Prostate gland (tissue), 2 donors: ENCODE results near the gene MMP19.

Source experiments
- POLR2A ChIP-seq: fragments of 450-650 bp; IDR thresholded peaks from one replicate; pipeline ENCODE4 v1.6.1; 2016; ENCODE audit warnings: antibody characterized with exemption, mild to moderate bottlenecking
- TF ChIP-seq, protein P1 (sequence below), 4 experiments: fragments of 200-600 bp in 2 of 4; fragments of 450-650 bp in 2 of 4; sonication (generic) in 2 of 4; IDR thresholded peaks; 1 replicate in 3 of 4; 2 replicates in 1 of 4; pipeline ENCODE4 v1.5.1; 2016 to 2019; ENCODE audit warnings: antibody characterized with exemption in 4 of 4, mild to moderate bottlenecking in 2 of 4, moderate library complexity in 2 of 4

DNA sequence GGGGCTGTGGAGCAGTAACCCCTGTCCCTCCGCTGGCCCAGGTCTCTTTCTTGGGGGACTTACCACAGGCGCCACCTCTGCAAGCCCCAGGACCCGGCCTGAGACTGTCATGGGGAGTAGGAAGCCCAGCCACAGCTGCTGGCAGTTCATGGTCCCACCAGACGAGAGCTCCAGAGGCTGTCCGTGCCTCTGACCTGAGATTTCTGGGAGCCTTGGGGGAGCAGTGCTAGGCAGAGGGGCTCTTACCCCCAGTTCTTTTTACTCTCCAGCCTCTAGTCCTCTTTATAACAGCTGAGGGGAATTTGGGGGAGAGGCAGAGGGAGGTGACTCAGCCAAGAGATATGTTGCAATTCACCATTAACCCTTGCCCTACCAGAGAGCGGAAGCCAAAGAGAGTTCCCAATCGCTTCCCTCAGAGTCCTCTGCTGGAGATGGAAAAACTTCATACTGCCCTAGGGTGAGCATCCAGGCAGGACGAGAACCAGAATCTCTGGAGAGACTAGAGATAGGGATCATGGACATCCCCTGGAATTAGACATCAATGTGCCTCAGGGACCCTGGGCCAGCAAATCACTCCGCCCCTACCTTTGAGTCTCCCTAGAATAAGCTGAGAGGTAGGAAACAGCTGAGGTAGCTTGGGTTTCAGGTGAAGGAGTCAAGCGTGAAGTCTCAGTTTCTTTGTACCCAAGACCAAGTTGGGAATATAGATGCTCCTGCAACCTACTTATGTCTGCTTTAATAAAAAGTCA, at the start of gene MMP19:
- TF ChIP-seq POLR2A, result no peak
- TF ChIP-seq, protein P1, sequence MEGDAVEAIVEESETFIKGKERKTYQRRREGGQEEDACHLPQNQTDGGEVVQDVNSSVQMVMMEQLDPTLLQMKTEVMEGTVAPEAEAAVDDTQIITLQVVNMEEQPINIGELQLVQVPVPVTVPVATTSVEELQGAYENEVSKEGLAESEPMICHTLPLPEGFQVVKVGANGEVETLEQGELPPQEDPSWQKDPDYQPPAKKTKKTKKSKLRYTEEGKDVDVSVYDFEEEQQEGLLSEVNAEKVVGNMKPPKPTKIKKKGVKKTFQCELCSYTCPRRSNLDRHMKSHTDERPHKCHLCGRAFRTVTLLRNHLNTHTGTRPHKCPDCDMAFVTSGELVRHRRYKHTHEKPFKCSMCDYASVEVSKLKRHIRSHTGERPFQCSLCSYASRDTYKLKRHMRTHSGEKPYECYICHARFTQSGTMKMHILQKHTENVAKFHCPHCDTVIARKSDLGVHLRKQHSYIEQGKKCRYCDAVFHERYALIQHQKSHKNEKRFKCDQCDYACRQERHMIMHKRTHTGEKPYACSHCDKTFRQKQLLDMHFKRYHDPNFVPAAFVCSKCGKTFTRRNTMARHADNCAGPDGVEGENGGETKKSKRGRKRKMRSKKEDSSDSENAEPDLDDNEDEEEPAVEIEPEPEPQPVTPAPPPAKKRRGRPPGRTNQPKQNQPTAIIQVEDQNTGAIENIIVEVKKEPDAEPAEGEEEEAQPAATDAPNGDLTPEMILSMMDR (IDR thresholded peaks at IDR 0.05), result no peak
